GM19438 (cell line): ENCODE results near the gene TMEM255B.

Source experiments
- ATAC-seq: cut with Tn5 transposase; IDR thresholded peaks from one replicate; pipeline ENCODE4 v1.9.1; 2021; ENCODE audit warnings: low read depth; ENCODE audit not compliant: unreplicated experiment

TMEM255B gene

DNA sequence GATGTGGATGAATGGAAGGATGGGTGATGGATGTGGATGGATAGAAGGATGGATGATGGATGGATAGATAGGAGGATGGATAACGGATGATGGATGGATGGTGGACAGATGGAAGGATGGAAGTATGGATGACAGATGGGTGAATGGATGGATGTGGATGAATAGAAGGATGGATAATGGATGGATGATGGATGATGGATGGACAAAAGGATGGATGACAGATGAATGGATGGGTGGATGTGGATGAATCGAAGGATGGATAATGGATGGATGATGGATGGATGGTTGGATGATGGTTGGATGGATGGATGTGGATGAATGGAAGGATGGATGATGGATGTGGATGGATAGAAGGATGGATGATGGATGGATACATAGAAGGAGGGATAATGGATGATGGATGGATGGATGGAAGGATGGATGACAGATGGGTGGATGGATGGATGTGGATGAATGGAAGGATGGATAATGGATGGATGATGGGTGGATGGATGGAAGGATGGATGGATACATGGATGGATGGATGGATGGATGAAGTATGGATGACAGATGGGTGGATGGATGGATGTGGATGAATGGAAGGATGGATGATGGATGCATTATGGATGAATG is 39.3 kb downstream of the TMEM255B start:
- ATAC-seq = no peak

DNA sequence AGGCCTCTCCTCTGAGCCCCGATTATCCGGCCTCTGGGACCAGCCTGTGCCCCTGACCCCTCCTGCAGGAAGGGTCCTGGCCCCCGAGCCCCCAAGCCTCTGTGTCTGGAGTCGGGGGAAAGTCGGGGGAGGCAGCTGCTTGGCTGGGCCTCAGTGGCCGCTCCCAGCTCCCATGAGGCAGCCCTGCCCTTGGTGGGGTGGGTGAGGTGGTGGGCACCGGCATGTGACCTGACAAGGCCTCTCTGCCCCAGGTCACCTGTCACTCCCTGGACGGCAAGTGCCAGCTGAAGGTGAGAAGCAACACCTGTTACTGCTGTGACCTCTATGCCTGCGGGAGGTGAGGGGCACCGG is 41.5 kb downstream of the TMEM255B start:
- ATAC-seq = no peak

DNA sequence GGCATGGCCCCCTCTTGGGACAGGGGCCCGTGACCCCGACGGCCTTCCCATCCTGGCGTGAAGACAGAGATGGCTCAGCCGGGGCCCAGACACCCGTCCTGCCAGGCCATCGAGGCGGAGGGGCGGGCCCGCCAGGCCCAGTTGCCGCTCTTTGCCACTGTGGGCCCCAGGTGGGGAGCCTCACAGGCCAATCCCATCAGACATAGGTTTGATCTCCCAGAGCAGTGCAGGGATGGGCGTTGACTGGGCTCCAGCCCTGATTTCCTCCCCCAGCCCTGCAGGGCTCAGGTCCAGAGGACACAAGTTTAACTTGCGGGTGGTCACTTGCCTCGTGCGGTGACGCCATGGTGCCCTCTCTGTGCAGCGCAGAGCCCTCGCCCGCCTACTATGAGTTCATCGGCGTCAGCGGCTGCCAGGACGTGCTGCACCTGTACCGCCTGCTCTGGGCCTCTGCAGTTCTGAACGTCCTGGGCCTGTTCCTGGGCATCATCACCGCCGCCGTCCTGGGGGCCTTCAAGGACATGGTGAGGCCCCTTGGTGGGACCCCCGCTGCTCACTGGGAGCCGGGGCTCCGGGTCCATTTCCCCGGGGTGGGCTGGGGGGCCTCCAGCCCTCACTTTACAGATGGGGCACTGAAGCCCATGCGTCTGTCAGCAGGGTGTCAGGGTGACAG is 42.4 kb downstream of the TMEM255B start:
- no peak for ATAC-seq

DNA sequence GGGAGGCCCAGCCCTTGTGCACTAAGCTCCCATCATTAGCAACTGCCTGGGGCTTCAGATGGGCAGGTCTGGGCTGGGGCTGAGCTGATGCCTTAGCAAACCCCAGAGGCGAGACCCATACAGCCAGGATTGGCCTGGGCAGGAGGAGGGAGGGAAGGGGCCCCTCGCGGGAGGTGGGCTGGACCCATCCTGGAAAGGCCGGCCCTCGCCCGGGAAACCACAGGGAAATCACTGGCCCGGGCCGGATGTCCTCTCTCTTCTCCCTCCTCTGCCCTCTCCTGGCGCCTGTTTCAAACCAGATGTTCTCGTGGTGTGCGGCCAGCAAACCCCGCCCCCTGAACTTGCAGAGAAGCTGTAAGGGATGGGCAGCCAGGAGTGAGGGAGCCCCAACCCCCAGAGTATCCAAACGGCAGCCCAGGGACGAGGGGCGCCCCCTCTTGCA is 43.1 kb downstream of the TMEM255B start:
- ATAC-seq = no peak

DNA sequence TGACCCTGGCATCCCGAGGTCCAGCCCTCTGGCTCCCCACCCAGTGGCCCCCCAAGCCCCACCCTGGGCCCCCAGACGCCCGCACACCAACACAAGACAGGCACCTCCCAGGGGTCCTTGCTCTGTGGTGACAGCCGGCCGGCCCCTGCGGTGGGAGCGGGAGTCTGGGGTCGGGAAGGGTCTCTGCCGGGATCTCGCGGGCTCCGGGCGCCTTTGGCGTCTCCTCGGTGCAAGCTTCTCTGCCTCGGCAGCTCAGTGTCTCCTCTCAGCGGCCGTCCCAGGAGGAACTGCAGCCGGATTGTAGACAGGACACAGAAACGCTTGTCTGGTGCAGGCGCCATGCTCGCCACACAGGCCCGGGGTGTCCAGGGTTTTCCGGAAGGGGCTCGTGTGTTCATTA is 43.7 kb downstream of the TMEM255B start:
- ATAC-seq = no peak

DNA sequence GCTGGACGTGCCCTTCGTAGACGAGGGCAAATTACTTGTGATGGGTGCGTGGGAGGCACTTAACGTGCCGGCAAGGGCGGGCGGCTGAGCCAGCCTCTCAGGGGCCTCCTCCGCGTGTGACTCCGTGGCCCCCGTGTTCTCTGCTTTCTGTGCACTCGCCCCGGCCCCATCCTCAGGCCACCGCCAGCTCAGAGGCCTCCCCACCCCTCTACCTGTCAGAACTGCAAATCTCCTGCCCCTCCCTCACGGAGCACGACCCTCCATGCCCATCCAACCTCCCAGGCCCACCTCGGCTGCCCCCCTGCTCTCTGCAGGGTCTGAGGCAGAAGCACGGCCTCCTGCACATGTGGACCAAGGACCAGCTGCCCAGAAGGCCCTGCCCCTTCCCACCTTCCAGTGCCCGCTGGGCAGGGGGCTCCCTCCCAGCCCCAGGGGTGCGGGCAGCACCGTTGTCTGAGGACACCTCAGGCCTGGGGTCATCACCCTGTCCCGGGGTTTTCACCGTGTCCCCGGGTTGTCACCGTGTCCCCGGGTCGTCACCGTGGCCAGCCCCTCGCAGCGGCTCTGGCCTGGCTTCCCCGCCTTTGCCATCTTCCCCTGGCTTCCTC is 44.5 kb downstream of the TMEM255B start:
- ATAC-seq = no peak

DNA sequence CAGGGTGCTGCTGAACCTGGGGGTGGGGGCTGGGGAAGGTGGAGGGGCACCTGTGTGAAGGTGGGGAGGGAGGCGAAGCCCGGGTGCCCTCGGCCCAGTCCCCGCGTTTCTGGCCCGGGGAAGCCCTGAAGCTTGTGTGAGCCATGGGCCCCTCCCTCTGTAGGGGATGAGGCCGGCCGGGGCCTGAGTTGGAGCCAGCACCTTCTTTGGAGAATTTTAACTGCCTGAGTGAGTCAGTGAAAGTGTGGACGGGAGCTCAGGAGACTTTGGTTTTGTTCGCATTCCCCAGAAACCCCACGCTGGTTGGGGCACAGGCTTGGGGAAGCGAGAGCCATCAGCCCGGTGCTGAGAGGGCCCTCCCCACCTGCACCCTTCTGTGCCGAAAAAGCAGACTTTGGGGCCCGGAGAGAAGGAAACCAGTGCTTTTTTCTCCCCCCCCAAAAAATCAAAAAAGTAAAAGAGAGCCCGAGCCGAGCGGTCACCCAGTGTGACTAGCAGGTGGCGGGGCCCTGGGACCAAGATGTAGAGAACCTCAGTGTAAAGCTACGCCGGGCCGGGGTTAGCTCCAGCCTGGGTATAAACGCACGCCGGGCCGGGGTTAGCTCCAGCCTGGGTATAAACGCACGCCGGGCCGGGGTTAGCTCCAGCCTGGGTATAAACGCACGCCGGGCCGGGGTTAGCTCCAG is 45.1 kb downstream of the TMEM255B start:
- no peak for ATAC-seq

DNA sequence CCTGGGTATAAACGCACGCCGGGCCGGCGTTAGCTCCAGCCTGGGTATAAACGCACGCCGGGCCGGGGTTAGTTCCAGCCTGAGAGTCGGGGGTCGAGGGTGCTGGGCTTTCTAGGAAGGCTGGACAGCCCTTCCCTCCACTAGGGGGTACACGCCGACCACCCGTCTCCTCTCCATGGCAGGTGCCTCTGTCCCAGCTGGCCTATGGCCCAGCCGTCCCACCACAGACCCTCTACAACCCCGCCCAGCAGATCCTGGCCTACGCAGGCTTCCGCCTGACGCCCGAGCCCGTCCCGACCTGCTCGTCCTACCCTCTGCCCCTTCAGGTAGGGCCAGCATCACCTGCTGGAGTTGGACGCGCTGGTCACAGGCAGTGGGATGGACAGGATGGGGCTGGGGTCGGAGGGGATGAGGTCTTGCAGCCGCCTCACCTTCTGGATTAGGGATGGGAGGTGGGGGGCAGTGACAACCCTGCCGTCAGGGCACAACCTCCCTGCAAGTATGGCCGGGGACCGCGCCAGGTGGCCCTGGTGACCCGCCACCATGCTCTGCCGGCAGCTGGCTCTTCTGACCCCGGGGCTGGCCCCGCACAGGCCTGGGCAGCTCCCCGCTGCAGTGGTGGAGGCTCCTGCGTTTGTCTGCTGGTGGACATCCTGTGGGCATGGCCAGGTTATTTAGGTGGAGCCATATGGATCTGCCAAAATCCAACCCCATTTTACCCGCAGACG is 45.8 kb downstream of the TMEM255B start:
- no peak for ATAC-seq

DNA sequence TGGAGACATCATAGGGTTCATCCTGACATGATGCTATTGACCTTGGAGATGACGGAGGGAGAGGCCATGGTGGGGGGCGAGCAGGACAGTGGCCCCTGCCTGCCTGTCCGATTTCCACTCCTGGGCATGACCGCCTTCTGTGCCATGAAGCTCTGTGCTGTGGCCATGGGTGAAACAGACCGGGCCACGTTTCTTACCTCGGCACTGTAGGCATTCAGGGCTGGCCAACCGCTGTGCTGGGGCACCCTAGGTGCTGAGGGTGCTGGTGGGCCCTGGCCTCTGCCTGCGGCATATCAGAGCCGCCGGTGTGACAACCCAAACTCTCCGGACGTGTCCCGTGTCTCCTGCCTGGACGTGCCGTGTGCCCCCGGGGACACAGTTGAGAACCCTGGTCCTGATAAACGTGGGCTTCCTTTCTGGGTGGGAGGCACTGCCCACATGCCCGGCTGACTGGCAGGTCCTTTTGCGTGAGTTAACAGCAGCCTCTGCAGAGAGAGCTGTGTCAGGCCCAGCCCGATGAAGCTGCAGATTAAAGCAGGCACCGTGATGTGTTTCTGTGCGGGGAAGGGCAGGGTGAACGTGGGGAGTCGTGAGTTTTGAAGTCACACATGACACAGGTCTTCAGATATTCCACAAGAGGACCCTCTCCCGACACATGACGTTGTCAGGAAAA is 46.5 kb downstream of the TMEM255B start:
- no peak for ATAC-seq

DNA sequence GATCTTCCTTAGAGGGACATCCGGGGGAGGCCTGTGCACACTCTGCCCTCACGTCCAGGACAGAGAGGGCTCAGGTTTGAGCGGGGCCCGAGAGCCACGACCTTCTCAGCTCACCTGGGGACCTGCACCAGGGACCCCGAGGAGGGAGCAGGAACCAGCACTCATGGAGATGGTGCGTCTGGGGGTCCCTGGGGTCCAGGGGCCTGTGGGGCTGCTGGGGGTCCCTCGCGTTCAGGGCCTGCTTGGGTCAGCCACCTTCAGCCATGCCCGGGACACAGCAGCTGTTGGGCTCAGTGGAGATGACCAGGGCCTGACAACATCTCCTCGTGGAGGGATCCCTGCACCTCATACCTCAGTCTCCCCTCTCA is 47.1 kb downstream of the TMEM255B start:
- ATAC-seq = no peak

DNA sequence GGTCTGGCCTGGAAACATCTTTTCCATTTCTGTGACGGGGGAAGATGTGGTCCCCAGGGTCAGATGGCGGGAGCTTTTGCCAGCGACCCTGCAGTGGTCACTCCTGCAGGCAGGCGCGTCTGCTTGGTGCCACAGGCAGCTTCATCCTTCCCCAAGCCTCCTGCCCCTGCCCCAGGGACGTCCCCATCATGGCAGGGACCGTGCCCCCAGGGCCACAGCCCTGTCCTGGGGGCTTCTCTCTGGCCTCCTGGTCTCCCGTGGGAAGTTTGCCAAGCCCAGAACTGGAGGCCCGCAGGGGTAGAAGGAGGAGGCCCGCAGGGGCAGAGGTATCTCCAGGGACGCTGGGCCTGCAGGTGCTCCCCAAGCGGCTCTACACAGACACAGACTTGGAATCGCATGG is 47.5 kb downstream of the TMEM255B start:
- no peak for ATAC-seq

DNA sequence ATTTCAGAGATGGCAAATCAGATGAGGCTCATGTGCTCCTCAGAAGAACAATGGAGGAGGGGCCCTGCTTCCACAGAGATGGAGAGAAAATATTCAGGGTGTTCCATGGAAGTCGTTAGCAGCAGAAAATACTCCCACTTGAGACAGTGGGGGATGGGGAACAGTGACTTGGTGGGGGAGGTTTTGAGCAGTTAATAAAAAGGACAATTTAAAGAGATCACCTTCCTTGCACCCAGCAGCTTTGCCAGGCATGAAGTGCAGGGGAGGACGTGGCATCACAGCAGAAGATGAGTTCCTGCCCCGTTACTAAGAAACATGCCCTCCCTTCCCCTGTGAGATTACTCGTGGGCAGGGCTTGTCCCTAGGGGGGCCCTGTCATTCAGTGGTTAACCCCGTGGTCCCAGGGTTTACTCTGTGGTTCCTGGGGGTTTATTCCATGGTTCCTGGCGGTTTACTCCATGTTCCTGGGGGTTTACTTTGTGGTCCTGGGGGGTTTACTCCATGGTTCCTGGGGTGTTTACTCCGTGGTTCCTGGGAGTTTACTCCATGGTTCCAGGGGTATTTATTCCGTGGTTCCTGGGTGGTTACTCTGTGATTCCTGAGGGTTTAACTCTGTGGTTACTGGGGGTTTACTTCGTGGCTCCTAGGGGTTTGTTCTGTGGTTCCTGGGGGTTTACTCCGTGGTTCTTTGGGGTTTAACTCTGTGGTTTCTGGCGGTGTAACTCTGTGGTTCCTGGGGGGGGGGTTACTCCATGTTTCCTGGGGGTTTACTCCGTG is 49.2 kb downstream of the TMEM255B start:
- ATAC-seq = no peak

DNA sequence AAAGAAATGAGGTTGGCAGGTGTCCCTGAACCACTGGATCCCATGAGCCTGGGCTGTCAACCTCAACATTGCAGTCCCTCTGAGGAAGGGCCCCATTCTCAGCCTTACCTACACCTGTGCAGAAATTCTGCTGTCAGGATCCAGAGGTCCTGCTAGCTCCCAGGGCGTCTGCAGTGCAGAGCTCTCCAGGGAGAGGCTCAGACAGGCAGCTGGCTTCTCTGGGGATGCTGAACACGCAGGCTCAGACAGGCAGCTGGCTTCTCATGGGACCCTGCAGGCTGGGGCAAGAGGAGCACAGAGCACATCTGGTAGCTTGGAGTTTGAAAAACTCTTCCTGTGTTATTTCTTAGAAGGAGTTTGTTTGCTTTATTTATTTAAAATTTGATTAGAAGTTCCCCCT is 50.9 kb downstream of the TMEM255B start:
- no peak for ATAC-seq

DNA sequence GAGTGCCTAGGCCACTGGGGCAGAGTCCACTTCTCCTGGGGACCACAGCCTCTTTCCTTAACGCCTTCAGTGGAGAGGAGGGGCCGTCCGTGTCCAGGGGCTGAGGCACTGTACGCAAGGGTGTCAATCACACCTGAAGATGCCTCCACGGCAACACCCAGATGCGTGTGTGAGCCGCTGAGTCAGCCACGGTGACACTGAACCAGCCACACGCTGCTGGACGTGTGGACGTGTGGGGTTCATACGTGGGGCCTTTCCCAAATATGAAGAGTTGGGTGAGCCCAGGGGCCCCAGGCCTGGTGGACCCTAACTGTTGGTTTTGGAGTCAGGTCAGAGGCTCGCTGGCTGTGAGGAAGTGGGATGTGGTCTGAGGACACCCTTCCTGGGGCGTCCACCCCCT is 51.6 kb downstream of the TMEM255B start:
- ATAC-seq = no peak

DNA sequence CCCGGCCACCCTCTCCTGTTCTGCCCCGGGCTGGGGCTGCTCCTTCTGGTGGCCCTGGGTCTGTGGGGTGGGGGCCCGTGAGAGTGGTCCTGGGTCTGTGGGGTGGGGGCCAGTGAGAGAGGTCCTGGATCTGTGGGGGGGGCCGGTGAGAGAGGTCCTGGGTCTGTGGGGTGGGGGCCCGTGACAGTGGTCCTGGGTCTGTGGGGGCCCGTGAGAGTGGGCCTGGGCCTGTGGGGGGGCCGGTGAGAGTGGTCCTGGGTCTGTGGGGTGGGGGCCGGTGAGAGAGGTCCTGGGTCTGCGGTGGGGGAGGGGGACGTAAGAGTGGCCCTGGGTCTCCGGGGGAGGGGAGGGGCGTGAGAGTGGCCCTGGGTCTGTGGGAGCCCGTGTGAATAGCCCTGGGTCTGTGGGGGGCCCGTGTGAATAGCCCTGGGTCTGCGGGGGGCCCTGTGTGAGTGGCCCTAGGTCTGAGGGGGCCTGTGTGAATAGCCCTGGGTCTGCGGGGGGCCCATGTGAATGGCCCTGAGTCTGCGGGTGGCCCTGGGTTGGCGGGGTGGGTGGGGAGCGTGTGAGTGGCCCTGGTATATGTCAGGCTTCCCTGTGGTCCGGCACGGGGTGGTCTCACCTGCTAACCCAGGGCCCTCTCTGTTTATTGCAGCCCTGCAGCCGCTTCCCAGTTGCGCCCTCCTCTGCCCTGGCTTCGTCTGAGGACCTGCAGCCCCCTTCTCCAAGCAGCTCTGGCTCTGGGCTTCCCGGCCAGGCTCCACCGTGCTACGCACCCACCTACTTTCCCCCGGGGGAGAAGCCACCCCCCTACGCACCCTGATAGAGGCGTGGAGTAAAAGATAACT is 52.3 kb downstream of the TMEM255B start:
- no peak for ATAC-seq

DNA sequence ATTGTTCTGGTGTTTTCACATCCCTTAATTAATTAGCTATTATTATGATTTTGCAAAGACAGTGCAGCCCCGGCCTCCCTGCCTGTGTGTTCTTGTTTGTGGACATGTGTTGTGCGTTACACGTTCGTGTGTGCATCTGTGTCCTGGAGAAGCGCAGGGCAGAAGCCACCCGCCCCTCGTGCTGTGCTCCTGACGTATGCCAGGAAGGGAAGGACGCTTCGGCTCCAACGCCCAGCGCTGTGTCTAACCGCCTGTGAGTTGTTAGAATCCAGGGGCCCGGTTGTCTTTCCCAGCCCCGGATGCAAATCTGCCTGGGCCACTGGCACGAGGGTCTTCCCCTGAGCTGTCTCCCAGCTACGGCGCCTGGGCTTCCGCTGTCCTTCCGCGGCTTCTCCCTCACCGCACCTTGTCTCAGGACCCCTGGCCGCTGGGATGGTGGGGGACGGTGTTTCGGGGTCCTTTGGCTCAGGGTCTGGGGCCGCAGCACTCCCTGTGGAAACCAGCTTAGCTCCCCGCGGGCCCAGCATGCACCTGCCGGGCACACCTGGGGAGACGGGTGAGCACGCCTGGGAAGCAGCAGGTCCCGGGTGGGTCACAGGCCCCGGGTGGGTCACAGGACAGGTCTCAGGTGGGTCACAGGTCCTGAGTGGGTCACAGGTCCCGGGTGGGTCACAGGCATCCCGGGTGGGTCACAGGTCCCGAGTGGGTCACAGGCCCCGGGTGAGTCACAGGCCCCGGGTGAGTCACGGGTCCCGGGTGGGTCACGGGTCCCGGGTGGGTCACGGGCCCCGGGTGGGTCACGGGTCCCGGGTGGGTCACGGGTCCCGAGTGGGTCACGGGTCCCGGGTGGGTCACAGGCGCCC is 53.4 kb downstream of the TMEM255B start:
- no peak for ATAC-seq

DNA sequence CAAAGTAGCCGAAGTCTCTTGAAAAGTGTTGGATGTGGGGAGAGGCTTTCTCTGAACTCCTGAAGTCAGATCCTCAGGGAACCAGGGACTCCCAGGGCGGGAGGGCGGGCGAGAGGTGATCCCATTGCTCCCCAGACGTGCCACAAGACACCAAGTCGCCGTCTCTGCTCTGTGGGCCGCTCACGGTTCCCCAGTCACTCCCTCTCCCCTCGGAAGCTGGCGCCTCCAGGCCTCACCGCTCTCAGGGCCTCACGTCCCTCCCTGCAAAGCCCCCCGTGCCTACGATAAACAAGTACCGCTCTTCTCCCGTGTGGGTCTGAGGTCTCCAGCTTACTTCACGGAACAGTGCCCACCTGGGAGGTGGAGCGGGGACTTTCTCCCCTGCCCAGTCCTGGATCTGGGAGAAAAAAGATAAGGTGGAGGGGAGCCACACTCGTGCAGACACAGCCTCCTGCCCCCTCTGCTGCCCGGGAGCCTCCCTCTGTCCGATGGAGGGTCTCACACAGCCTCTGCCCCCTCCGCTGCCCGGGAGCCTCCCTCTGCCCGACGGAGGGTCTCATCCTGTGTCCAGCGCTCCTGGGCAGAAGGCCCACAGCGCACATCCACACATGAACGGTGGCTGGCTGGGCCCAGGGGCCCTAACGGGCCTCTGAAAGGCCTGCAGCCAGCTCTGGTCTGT is 54.2 kb downstream of the TMEM255B start:
- no peak for ATAC-seq
